Fibroblast of the conjunctiva (primary cell): ENCODE results near the gene AOC3.
"Not testable (repeated sequence)": the region's sequence is repeated elsewhere in the genome, so short reads cannot be mapped to it uniquely, and the experiment has no call there.

Source experiments
- DNase-seq: peaks from one replicate; pipeline ENCODE4 v3.0.0-alpha.2; 2010; ENCODE audit warnings: low read depth

The AOC3 gene

DNA sequence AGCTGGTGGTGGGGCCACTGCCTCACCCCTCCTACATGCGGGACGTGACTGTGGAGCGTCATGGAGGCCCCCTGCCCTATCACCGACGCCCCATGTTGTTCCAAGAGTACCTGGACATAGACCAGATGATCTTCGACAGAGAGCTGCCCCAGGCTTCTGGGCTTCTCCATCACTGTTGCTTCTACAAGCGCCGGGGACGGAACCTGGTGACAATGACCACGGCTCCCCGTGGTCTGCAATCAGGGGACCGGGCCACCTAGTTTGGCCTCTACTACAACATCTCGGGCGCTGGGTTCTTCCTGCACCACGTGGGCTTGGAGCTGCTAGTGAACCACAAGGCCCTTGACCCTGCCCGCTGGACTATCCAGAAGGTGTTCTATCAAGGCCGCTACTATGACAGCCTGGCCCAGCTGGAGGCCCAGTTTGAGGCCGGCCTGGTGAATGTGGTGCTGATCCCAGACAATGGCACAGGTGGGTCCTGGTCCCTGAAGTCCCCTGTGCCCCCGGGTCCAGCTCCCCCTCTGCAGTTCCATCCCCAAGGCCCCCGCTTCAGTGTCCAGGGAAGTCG is 16.8 kb downstream of the AOC3 start:
- DNase-seq, result not testable (repeated sequence)

DNA sequence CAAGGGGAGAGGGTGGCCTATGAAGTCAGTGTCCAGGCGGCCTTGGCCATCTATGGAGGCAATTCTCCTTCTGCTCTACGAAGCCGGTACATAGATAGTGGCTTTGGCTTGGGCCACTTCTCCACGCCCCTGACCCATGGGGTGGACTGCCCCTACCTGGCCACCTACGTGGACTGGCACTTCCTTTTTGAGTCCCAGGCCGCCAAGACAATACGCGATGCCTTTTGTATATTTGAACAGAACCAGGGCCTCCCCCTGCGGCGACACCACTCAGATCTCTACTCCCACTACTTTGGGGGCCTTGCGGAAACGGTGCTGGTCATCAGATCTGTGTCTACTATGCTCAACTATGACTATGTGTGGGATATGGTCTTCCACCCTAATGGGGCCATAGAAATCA is 17.3 kb downstream of the AOC3 start:
- DNase-seq, result no peak

GRCh38 chr17:42871647-42872046 is 20.6 kb downstream of the AOC3 start:
- DNase-seq, result no peak

DNA sequence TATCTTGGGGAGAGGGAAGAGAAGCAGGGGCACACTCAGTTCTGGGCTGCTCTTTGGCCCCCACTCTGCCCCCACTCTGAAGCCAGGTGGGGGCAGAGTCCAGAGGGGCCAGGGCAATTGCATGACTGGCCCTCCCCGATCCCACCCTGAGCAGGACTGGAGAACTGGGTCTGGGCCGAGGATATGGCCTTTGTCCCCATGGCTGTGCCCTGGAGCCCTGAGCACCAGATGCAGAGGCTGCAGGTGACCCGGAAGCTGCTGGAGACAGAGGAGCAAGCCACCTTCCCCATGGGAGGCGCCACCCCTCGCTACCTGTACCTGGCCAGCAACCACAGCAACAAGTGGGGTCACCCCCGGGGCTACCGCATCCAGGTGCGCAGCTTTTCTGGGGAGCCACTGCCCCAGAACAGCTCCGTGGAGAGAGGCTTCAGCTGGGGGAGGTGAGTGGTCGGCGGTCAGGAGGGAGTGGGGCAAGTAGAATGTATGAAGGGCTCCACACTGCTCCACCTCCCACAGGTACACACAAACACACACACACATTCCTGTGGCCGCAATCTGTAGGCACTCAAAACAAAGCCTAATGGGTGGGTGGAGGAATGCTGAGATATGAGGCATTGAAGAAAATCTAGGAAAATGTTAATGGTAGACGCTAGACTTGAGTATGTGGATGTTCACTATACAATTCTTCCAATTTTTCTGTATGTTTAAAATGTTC is 21.4 kb downstream of the AOC3 start:
- DNase-seq, result no peak

DNA sequence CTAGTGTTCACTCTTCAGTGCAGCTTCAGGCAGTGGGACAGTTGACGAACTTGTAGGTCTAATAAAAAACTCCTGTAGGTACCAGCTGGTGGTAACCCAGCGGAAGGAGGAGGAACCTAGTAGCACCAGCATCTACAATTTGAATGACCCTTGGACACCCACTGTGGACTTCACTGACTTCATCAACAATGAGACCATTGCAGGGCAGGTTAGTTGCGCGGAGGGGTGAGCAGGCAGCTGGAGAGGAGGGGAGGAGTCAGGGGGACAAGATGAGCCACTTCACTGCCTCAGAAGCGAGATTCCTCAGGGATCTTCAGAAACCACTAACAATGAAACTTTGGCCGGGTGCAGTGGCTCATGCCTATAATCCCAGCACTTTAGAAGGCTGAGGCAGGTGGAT is 22.3 kb downstream of the AOC3 start:
- DNase-seq, result no peak

DNA sequence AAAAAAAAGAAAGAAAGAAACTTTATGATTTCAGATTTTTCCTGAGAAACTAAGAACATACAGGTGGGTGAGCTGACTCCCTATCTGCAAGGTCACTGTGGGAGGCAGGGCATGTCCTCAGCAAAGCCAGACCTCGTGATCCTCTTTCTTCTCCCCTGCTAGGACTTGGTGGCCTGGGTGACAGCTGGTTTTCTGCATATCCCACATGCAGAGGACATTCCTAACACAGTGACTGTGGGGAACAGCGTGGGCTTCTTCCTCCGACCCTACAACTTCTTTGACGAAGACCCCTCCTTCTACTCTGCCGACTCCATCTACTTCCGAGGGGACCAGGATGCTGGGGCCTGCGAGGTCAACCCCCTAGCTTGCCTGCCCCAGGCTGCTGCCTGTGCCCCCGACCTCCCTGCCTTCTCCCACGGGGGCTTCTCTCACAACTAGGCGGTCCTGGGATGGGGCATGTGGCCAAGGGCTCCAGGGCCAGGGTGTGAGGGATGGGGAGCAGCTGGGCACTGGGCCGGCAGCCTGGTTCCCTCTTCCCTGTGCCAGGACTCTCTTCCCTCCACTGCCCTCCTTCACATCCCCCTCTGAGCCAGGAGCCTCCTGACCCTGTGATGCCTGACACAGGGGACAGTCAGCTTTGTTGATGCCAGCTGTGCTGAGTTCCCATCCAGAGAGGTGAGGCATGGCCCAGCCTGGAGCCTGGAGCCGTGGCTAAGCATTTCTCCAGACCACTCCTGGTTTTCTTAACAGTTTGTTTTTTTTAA is 23.1 kb downstream of the AOC3 start:
- not testable (repeated sequence) for DNase-seq

GRCh38 chr17:42877037-42877436 is 26.0 kb downstream of the AOC3 start:
- DNase-seq, result no peak

DNA sequence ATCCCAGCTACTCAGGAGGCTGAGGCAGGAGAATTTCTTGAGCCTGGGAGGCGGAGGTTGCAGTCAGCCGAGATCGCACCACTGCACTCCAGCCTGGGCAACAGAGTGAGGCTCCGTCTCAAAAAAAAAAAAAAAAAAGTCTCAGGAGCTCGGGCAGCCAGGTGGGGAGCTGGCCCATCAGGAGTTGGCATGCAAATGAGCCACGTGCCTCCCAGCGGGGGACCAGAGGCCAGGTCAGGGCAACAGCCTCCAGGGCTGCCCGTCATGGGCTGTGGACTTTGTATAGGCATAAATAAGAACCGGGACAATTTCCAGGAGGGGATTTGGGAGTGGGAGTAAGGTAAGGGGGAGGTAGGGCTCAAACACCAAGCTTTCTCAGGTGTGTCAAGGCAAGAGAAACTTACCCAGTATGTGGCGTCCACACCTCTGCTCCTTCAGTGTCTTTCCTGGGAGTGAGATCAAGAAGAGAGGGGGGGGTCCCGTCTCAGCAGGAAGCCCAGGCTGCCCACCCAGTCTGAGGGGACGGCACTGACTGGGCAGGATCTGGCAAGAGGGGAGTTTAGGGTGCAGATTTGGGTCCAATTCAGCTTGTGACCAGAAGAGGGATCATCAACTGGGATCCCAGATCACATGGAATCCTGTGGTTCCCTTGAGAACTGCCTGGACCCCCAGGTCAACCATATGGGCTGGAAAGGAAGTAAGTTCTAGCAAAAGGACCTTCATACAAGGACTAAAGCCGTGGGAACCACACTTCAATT is 27.3 kb downstream of the AOC3 start:
- DNase-seq, result no peak

DNA sequence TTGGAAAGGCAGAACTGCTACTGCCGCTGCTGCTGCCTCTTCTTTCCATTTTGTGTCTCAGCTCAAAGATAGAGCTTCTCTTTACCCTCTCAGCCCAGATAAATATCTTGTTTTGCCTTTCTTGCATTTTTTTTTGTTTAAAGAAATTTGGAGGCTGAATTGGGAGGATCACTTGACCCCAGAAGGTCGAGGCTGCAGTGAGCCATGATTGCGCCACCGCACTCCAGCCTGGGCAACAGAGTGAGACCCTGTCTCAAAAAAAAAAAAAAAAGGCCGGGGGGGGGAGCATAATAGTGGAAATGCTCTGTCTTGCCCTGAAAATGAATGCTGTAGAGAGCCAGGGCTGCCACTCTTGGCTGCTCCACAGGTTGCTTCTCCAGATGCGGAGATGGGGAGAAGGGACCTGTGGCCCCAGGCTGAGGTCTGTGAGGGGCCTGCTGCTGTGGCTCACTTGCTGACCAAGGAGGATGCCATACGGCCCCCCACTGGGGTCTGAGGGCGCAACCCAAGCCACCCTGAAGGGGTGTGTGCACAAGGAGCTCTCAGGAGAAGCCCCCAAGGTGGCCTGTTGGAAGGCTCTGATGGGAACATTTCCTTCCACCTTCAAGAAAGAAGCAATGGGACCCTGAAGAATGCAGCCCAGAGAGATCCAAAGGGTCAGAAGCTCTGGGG is 28.1 kb downstream of the AOC3 start:
- DNase-seq, result no peak

- DNase-seq, result no peak
Observed at GRCh38 chr17:42879596-42879985, 28.6 kb downstream of the AOC3 start.

DNA sequence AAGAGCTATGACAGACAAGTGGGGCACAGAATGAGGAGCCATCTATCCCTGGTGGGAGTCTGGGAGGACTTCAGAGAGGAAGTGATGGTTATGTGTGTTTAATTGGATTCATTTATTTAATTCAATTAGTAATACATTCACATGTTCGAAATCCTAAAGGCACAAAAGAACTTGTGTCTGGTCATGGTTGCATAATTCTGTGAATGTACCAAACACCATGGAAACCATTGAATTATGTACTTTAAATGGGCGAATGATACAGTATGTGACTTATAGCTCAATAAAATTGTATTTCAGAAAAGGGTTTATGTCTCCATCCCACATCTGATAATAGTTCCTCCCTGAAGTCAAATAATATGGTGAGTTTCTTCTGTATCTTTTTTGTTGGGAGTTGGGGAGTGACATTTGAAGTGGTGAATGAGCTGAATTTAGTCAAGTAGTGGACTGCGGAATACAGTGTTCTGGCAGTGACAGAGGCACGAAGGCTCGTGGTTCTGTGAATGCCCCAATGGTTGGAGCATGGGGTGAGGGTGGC is 29.8 kb downstream of the AOC3 start:
- no peak for DNase-seq

DNA sequence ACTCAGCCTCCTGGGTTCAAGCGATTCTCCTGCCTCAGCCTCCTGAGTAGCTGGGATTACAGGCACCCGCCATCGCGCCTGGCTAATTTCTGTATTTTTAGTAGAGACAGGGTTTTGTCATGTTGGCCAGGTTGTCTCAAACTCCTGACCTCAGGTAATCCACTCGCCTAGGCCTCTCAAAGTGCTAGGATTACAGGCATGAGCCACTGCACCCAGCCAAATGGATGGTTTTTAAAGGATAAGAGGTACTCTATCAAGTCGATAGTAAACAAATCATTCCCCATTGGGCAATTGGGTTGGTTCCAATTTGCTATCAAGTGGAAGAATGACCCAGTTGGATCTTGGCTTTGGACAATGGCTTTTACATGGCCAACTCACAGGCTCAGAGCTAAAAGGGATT is 30.7 kb downstream of the AOC3 start:
- not testable (repeated sequence) for DNase-seq

DNA sequence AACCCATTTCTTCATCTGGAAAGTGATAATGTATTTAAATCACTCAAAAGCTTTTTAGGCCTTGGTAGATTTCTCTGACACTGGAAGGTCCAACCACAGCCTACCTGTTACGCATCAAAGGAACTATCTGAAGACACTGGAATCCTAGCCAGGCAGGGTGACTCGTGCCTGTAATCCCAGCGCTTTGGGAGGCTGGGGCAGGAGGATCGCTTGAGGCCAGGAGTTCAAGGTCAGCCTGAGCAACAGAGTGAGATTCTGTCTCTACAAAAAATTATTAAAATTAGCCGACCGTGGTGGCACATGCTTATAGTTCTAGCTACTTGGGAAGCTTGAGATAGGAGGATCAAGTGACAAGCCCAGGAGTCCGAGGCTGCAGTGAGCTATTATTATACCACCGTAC is 31.2 kb downstream of the AOC3 start:
- DNase-seq, result no peak

GRCh38 chr17:42883802-42884558 is 33.0 kb downstream of the AOC3 start:
- DNase-seq, result no peak

DNA sequence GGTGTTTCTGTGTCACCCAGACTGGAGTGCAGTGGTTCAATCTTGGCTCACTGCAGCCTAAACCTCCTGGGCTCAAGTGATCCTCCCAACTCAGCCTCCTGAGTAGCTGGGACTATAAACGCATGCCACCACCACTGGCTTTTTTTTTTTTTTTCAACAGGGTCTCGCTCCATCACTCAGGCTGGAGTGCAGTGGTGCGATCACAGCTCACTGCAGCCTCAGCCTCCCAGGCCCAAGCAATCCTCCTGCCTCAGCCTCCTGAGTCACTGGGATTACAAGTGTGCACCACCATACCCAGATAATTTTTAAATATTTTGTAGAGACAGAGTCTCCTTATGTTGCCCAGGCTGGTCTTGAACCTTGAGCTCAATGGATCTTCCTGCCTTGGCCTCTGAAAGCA is 34.8 kb downstream of the AOC3 start:
- DNase-seq, result not testable (repeated sequence)

- DNase-seq, result no peak
Observed at GRCh38 chr17:42886283-42887176, 35.5 kb downstream of the AOC3 start.

- no peak for DNase-seq
Observed at GRCh38 chr17:42889809-42890208, 38.8 kb downstream of the AOC3 start.

DNA sequence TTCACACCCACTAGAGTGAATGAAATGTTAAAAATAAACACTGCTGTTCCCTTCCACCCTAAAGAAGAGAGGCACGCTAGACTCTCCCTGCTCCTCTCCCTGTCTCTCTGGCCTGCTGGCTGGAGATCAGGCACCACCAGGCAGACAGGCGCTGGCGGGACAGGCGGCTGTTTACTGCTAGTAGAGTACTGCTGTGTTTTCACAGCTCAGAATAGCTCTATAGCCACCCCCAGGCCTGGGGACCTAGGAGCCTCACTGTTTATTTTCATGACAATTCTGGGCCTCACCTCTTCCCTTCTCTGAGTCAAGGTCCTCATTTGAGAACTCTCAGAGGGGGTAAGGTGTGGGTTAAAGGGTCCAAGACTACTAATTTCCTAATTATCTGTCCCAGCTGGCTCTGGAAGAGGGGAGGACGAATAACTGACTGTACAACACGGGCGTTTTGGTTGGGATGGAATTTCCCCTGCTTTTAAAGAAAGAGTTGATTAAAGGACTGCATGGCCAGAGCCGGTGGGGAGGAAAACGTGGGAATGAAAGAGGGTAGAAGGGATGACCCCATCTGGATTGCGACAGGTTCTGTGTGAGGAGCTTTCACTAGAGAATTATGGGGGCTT is 40.6 kb downstream of the AOC3 start:
- no peak for DNase-seq

DNA sequence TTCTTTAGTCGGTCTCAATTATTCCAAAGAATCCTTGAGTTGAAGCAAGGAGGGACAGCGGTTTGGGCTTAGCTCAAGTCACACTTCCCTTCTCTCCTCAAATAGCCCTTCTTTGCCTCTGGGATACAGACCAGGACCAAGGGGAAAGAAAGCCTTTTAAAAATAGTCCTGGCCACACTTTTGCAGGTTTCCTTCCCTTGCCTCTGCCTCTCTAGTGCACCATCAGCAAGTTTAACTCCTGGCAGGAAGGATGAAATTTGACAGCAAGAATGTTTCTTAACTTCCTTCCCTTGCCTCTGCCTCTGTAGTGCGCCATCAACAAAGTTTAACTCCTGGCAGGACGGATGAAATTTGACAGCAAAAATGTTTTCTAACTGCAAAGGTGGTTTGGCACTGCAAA is 42.4 kb downstream of the AOC3 start:
- DNase-seq, result no peak
